ENCODE data around the gene BHLHA15.

The BHLHA15 gene

GRCh38 chr7:98186452-98187137, 24.6 kb upstream of the BHLHA15 start:
- DNase-seq (ENCODE audit: low read depth in 2 of 2): peak; percentile 61 to 89
- no peak for TF ChIP-seq CTCF (IDR thresholded peaks at IDR 0.05; ENCODE audit: low read depth, low read length)
- H3K4me3 ChIP-seq (replicated peaks in 1 of 2; ENCODE audit: low read depth in 2 of 2, low read length in 2 of 2): no peak overlapping the region

GRCh38 chr7:98187138-98187502, 24.1 kb upstream of the BHLHA15 start:
- H3K4me3 ChIP-seq (replicated peaks in 1 of 2; ENCODE audit: low read depth in 2 of 2, low read length in 2 of 2): no peak overlapping the region
- no peak for DNase-seq (ENCODE audit: low read depth in 2 of 2)
- no peak for TF ChIP-seq CTCF (IDR thresholded peaks at IDR 0.05; ENCODE audit: low read depth, low read length)

GRCh38 chr7:98189559-98189958, 21.7 kb upstream of the BHLHA15 start:
- TF ChIP-seq CTCF (IDR thresholded peaks at IDR 0.05; ENCODE audit: low read depth, low read length): no peak
- DNase-seq (ENCODE audit: low read depth in 2 of 2): no peak
- H3K4me3 ChIP-seq (replicated peaks in 1 of 2; ENCODE audit: low read depth in 2 of 2, low read length in 2 of 2): no peak overlapping the region

GRCh38 chr7:98191668-98192431, 19.4 kb upstream of the BHLHA15 start:
- no peak for DNase-seq (ENCODE audit: low read depth in 2 of 2)
- no peak for TF ChIP-seq CTCF (IDR thresholded peaks at IDR 0.05; ENCODE audit: low read depth, low read length)
- no peak overlapping the region for H3K4me3 ChIP-seq (replicated peaks in 1 of 2; ENCODE audit: low read depth in 2 of 2, low read length in 2 of 2)

GRCh38 chr7:98192781-98193457, 18.3 kb upstream of the BHLHA15 start:
- H3K4me3 ChIP-seq (replicated peaks in 1 of 2; ENCODE audit: low read depth in 2 of 2, low read length in 2 of 2): no peak overlapping the region
- DNase-seq (ENCODE audit: low read depth in 2 of 2): peak in 1 of 2 donors; percentile 37
- TF ChIP-seq CTCF (IDR thresholded peaks at IDR 0.05; ENCODE audit: low read depth, low read length): no peak

GRCh38 chr7:98193474-98194180, 17.6 kb upstream of the BHLHA15 start:
- no peak for DNase-seq (ENCODE audit: low read depth in 2 of 2)
- no peak overlapping the region for H3K4me3 ChIP-seq (replicated peaks in 1 of 2; ENCODE audit: low read depth in 2 of 2, low read length in 2 of 2)
- no peak for TF ChIP-seq CTCF (IDR thresholded peaks at IDR 0.05; ENCODE audit: low read depth, low read length)
